Raji (cell line): Measurements from ENCODE around the gene PI4KA.

Experiments
- POLR2A ChIP-seq: IDR thresholded peaks from 2 replicates; pipeline ENCODE4 v1.6.1; 2011; ENCODE audit warnings: low read depth, low read length, control low read depth; ENCODE audit not compliant: insufficient read depth

Gene PI4KA

GRCh38 chr22:20763630-20764470 lies 94.8 kb downstream of the PI4KA start:
- TF ChIP-seq POLR2A: no peak

- TF ChIP-seq POLR2A: no peak
Measured at GRCh38 chr22:20762233-20762796, 96.3 kb downstream of the PI4KA start.

GRCh38 chr22:20761536-20761935 lies 97.1 kb downstream of the PI4KA start:
- TF ChIP-seq POLR2A: no peak

GRCh38 chr22:20760084-20760483 lies 98.5 kb downstream of the PI4KA start:
- TF ChIP-seq POLR2A: no peak

GRCh38 chr22:20758688-20759087 lies 99.9 kb downstream of the PI4KA start:
- TF ChIP-seq POLR2A: no peak

- no peak for TF ChIP-seq POLR2A
Measured at GRCh38 chr22:20756846-20757245, 101.8 kb downstream of the PI4KA start.

- no peak for TF ChIP-seq POLR2A
Measured at GRCh38 chr22:20752873-20753272, 105.7 kb downstream of the PI4KA start.

- TF ChIP-seq POLR2A: no peak
Measured at GRCh38 chr22:20752104-20752741, 106.4 kb downstream of the PI4KA start.

GRCh38 chr22:20751185-20751851 lies 107.3 kb downstream of the PI4KA start:
- TF ChIP-seq POLR2A: no peak

GRCh38 chr22:20750461-20751184 lies 108.0 kb downstream of the PI4KA start:
- no peak for TF ChIP-seq POLR2A

GRCh38 chr22:20749453-20749852 lies 109.2 kb downstream of the PI4KA start:
- no peak for TF ChIP-seq POLR2A

GRCh38 chr22:20748731-20749428 lies 109.7 kb downstream of the PI4KA start:
- no peak for TF ChIP-seq POLR2A

- TF ChIP-seq POLR2A: no peak
Measured at GRCh38 chr22:20748082-20748481, 110.5 kb downstream of the PI4KA start.

- TF ChIP-seq POLR2A: no peak
Measured at GRCh38 chr22:20747223-20747622, 111.4 kb downstream of the PI4KA start.
